B cell (primary cell): ENCODE results near the gene GEMIN7.
"Not testable (repeated sequence)": the region's sequence is repeated elsewhere in the genome, so short reads cannot be mapped to it uniquely, and the experiment has no call there.

ENCODE experiments used
- EZH2 ChIP-seq: IDR thresholded peaks from 2 replicates; pipeline ENCODE4 v1.6.1; 2012; ENCODE audit warnings: borderline replicate concordance, low read depth, mild to moderate bottlenecking, moderate library complexity, low read length; ENCODE audit not compliant: insufficient read depth, poor library complexity, severe bottlenecking
- TF ChIP-seq, protein P1 (sequence below): fragments of 200-600 bp; IDR thresholded peaks from one replicate; pipeline ENCODE4 v1.8.0; 2022; ENCODE audit warnings: antibody characterized with exemption, mild to moderate bottlenecking

DNA sequence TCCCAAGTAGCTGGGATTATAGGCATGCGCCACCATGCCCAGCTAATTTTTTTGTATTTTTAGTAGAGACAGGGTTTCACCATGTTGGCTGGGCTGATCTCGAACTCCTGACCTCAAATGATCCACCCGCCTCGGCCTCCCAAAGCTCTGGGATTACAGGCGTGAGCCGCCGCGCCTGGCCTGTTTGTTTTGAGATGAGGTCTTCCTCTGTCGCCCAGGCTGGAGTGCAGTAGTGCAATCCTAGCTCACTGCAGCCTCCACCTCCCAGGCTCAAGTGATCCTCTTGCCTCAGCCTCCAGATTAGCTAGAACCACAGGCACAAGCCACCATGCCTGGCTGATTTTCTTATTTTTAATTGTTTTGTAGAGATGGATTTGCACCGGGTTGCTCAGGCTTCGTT is 27.3 kb downstream of the GEMIN7 start:
- TF ChIP-seq, protein P1, sequence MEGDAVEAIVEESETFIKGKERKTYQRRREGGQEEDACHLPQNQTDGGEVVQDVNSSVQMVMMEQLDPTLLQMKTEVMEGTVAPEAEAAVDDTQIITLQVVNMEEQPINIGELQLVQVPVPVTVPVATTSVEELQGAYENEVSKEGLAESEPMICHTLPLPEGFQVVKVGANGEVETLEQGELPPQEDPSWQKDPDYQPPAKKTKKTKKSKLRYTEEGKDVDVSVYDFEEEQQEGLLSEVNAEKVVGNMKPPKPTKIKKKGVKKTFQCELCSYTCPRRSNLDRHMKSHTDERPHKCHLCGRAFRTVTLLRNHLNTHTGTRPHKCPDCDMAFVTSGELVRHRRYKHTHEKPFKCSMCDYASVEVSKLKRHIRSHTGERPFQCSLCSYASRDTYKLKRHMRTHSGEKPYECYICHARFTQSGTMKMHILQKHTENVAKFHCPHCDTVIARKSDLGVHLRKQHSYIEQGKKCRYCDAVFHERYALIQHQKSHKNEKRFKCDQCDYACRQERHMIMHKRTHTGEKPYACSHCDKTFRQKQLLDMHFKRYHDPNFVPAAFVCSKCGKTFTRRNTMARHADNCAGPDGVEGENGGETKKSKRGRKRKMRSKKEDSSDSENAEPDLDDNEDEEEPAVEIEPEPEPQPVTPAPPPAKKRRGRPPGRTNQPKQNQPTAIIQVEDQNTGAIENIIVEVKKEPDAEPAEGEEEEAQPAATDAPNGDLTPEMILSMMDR = not testable (repeated sequence)
- TF ChIP-seq EZH2 = not testable (repeated sequence)
